NOMO-1 treated with dmso at 0.1 percent for 144 hours (cell line): ENCODE measurements around the gene ITIH6.
"Not testable (repeated sequence)": the region's sequence is repeated elsewhere in the genome, so short reads cannot be mapped to it uniquely, and the experiment has no call there.

ENCODE experiments used
- DNase-seq: peaks from one replicate; lab custom pipeline; 2025; ENCODE audit not compliant: unreplicated experiment; lab: John Stamatoyannopoulos, UW

The ITIH6 gene

DNA sequence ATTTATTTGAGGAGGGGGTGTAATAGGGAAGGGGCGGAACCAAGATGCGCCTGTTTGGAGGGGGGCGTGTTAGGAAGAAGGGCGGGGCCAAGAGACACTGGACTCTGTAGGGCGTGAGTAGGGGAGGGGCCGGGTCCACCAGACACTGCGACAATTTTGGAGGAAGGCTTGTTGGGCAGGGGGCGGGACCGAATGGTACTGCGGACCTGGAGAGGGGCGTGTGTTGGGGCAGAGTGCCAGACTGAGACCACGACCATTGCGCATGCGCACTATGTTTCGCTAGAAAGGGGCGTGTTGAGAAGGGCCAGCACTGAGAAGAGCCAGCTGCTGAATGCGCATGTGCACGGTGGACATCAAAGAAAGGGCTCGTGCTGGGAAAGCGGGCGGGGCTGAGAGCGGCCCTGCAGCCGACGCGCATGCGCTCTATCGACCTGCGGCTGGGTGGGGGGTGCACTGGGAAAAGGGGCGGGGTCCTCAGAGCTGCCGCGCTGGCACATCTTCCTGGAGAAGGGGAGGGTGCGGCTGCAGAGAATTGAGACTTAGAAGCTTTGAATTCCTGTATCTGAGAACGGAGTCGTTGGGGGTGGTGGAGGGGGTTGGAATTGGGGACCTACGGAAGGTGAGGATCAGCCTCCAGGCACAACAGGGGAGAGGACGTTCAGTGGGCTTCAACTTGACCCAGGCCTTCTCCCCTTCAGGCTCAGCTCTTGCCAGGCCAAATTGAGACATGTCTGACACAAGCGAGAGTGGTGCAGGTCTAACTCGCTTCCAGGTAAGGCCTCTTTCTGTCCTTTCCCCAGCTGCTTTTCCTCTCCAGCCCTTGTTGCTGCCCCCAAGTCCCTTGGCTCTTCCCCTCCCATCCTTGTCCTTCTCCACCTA lies 10.8 kb upstream of the ITIH6 start:
- peak; percentile 84 for DNase-seq

- DNase-seq, result no peak
Measured at GRCh38 chrX:54808109-54808604, 10.1 kb upstream of the ITIH6 start.

GRCh38 chrX:54807524-54808108 lies 9.6 kb upstream of the ITIH6 start, which contains the start of gene MAGED2:
Gene MAGED2 (plus strand): TSS chrX:54807745. CDS start chrX:54809332, 1,587 bp downstream.
- no peak for DNase-seq

GRCh38 chrX:54799046-54799445 lies 991 bp upstream of the ITIH6 start:
- no peak for DNase-seq

GRCh38 chrX:54794795-54795194 lies 3.3 kb downstream of the ITIH6 start:
- no peak for DNase-seq

GRCh38 chrX:54794028-54794427 lies 4.0 kb downstream of the ITIH6 start:
- DNase-seq, result no peak

DNA sequence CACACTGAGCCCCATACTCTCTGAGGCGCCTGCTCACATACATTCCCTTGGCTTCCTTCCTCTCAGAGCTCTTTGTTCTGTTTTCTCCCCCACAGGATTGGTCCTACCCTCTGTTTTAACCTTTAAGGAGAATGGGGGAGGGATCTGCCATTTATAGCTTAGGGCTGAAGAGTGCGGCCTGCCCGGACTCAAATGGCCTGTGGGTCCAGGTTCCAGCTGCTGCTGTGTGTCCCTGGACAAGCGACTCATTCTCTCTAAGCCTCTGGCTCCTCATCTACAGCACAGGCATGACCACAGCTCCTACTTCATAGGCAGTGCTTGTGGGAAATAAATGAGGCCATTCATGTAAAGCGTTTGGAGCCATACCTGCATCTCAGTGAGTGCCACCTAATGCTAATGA lies 8.7 kb downstream of the ITIH6 start:
- not testable (repeated sequence) for DNase-seq

GRCh38 chrX:54788446-54788845 lies 9.6 kb downstream of the ITIH6 start:
- DNase-seq, result no peak

GRCh38 chrX:54786967-54787366 lies 11.1 kb downstream of the ITIH6 start:
- no peak for DNase-seq

GRCh38 chrX:54785901-54786300 lies 12.2 kb downstream of the ITIH6 start:
- no peak for DNase-seq

DNA sequence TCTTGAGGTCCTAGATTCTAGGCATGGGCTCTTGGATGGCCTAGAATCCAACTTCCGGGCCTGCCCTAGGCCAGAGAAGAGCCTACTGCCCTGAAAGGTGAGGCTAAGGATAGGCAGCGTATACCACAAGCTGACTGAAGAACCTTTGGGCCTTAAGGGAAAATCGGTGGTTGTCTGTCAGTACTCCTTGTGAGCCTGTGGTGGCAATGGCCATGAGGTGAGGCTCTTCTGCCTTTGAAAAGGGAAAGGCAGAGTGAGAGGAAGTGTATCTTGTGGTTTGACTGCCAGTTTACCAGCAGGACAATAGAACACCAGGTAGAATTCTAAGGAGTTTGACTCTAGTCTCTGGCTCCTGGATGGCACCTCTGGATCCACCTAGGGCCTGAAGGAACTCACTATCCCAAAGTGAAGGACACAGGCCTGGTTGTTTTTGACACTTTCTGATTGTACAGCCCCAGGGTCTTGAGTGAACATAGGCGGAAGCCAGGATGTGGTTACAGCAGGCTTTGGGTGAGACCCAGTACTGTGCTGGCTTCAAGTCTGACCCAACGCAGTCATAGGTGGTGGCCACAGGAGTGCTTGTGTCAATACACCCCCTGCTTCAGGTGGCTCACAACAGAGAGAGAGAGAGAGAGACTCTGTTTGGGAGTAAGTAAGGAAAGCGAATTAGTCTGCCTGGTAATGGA lies 20.9 kb downstream of the ITIH6 start:
- no peak for DNase-seq

DNA sequence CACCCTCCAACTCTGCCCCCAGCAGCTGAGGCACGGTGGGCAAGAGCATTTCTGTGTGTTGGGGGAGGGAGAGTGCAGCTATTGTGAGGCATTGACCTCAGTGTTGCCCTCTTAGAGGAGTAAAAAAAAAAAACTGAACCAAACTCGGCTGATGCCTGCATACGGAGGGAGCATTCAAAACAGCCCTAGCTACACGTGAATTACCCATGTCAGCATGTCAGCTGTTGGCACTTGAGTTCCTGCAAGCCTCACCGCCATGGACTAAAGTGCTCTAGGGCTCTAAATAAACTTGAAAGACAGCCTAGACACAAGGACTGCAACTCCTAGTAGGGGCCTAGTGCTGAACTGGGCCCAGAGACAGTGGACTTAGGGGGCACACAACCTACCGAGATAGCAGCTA lies 22.0 kb downstream of the ITIH6 start:
- no peak for DNase-seq

DNA sequence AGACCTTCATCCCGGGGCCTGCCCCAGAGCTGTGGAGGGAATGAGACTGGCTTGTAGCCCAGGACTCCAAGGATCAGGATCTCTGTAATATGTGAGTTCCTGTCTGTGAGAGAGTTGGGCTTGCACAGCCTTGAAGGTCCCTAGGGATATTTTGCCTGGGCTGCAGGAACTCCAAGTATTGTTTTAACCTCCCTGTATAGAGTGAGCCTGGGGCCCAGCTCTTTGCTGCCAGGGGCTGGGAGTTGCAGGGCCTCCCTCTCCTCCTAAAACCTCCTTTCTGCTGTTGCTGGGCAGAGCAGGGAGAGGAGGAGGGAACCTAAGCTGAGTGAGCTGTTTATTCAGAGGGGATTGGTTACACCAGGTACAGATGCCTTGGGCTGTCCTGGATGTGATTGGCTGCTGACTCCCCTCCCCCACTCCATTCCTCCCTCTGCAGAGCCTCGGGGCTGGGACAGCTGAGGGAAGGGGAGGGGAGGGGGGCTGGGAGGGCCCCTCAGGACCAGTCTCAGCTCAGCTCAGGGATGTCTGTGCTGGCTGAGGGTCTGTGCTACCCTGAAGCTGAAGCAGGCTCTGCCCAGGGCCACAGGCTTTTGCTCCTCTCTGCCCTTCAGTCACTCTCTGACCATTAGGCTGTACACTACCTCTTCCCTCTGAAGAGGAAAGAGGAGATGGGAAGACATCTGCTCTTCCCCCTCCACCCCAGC lies 23.5 kb downstream of the ITIH6 start:
- DNase-seq, result not testable (repeated sequence)

DNA sequence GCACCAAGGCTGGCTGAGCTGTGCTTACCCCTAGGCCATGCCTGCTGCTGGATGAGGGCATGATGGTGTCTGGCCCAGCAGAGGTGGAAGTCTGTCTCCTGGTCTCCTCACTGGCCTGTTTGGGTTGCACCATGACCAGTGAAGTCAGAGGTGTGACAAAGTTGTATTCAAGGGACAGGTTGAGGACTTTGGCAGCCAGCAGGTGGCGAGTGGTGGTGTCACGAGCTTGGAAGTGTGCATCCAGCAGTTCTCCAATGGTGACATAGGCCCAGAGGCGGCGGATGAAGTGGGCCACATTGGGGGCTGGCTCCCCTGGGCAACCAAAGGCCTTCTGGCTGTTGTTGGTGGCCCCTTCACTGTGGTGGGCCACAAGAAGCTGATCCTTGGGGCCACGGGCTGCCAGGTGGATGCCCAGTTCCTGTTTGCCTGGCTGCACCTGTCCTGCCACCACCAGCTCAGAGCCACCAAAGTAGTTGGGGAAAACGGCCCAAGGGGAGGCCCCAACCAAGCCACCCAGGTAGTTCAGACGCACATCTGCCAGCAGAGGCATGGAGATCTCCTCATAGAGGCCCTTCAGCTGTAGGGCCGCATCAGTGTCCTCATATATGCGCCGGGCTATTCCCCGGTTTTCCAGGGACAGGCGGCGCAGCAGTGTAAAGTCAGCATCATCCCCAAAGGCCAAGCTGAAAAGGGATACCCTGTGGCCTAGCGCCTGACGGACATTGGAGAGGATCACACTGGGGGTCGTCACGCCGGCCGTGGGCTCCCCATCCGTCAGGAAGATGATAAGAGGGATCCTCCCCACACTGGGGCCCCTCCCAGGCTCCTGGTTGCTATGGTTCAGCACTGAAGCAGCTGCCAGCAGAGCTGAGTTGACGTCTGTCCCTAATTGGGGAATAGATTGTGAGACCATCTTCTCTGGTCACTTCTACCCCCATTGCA lies 39.7 kb downstream of the ITIH6 start:
- DNase-seq, result no peak

DNA sequence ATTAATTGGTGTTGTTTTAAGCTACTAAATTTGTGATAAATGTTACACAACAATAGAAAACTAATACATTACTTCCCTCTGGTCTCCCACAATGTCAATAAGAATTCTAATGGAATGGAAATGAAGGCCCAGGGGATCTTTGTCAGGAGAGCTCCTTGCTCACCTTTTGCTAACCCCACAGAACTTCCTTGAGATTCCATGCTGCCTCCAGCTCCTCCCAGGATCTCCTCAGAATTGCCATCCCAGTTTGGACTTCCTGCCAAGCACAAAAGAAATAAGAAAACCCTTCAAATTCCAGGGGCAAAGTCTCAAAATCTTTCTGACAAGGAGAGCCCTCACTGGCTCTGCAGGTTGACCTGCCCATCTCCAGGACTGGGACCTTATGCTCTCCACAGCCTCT lies 43.2 kb downstream of the ITIH6 start:
- no peak for DNase-seq

DNA sequence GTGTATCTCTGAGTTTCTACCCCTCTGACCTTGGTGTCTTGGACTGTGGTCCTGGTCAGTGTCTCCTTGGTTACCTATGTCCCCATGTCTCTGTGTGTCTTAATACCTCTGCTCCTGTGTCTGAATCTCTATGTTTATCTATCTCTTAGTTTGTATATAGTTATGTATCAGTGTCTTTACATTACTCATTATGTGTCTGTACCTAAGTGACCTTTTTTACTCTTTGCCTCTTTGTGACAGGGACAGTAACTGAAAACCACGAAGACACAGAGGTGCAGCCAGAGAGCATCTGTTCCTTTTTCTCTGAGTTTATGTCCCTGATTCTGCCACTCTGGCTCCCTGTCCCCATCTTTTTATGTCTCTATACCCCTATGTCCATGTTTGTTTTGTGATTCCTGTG lies 49.4 kb downstream of the ITIH6 start:
- no peak for DNase-seq

GRCh38 chrX:54747733-54748393 lies 50.2 kb downstream of the ITIH6 start:
- no peak for DNase-seq

- no peak for DNase-seq
Measured at GRCh38 chrX:54746928-54747327, 51.1 kb downstream of the ITIH6 start.

DNA sequence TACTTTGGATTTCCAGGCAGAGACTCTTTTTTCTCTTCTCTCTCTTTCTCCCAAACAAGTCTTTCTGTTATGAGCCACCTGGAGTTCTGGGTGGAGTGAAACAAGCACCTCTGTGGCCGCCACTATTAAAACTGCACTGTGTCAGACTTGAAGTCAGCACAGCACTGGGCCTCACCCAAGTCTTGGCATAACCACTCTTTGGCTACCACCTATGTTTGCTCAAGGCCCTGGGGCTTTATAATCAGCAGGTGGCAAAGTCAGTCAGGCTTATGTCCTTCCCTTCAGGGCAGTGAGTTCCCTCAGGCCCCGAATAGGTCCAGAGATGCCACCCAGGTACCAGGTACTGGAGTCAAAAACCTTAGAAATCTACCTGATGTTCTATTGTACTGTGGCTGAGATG lies 52.4 kb downstream of the ITIH6 start:
- DNase-seq, result no peak
